Effector CD4-positive, alpha-beta T cell (primary cell): ENCODE data around the gene TREM2.
"Not testable (repeated sequence)": the region's sequence is repeated elsewhere in the genome, so short reads cannot be mapped to it uniquely, and the experiment has no call there.

Experiments used
- DNase-seq: peaks from one replicate; pipeline ENCODE4 v3.0.0-alpha.2; 2020

Gene TREM2

GRCh38 chr6:41153992-41154625 lies 8.8 kb downstream of the TREM2 start, which contains the start of gene TREML1:
Gene TREML1 (minus strand): TSS chr6:41154347. CDS start chr6:41154288, 59 bp downstream.
- no peak for DNase-seq

GRCh38 chr6:41153451-41153850 lies 9.5 kb downstream of the TREM2 start:
- no peak for DNase-seq

DNA sequence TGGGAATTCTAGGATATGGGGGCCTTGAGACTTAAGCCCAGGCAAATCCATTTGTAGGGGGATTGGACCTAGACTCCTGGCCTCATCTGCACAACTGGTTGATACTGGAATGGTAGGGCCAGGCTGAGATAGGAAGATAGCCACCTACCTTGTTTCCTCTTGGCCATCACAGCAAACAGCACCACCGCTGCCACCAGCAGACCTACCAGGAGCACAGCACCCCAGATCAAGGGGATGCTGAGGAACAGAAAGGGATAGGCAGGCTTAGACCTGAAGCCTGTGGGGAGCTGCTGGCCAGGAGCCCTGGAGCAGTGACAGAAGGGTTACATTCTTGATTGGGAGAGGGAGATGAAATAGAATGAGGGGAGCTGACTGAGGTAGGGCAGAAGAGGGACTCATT lies 12.2 kb downstream of the TREM2 start:
- no peak for DNase-seq

DNA sequence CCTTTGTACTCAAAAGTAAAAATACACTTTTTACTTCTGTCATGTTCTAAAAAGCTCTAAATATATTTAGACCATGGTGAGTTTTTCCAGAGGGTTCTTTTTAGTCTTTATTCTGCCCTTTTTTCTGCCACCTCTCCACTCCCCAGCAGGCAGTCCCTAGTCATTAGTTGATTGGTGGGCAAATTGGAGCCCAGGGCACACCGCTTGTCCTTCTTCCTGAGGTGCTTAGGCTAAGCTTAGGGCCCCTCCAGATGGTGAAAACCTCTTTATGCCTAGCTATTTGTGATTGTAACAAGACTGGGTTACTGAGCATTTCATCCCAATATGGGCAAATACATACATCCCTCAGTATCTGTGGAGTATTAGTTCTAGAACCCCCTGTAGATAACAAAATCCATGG lies 15.0 kb downstream of the TREM2 start:
- no peak for DNase-seq

DNA sequence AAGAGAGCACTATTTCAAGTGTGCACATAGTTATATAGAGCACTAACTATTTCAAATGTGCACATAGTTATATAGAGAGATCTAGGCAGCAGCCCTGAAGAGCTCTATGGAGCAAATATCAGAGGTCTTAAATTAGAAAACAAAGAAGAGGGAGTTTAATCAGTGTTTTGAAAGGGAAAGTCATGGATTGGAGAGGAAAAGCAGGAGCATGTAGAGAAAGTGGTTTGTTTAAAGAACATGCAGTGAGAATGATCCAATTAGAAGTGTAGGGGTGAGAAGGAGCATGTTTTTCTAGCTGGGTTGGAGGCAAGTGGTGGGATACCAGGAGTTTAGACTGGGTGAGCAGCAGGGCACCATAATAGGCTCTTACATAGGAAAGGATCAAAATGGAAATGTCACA lies 26.0 kb downstream of the TREM2 start:
- DNase-seq, result no peak

GRCh38 chr6:41135062-41135832 lies 27.7 kb downstream of the TREM2 start:
- no peak for DNase-seq

DNA sequence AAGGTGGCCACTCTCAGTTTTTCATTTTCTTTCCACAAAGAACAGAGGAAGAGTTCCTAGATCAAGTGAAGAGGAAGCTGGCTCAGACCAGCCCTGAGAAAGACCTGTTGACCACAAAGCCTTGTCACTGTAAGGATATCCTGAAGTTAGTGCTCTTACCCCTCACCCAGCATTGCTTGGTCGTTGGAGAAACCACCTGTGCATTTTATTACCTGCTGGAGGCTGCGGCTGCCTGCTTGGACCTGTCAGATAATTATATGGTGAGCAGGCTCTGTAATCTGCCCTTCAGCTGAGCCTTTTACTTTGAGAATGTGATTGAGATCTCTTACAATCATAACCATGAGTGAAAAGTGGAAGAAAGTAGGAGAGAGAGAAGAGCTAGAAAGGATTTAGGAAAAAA lies 30.7 kb downstream of the TREM2 start:
- no peak for DNase-seq

DNA sequence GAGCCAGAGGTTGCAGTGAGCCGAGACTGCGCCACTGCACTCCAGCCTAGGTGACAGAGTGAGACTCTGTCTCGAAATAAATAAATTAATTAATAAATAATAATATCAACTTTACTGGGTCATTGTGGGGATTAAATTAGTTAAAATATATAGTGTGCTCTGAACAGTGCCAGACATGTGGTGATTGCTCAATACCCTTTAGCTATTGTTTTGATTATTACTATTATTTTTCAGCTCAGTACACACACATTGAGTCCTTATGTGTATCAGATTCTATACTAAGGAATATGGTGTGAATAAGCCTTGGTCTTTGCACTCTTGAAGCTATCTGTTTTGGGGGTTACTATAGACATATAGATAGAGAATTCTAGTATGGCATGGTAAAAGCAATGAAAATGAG lies 37.6 kb downstream of the TREM2 start:
- no peak for DNase-seq

DNA sequence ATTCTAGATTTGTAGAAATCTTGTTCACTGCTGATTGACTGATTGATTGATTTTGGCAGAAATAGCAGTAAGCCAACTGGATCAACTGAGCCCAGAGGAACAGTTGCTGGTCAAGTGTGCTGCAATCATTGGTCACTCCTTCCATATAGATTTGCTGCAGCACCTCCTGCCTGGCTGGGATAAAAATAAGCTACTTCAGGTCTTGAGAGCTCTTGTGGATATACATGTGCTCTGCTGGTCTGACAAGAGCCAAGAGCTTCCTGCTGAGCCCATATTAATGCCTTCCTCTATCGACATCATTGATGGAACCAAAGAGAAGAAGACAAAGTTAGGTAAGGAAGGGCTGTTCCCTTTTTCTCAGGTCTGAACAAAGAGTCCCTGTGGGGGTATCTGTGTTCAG lies 40.0 kb downstream of the TREM2 start:
- DNase-seq, result no peak

DNA sequence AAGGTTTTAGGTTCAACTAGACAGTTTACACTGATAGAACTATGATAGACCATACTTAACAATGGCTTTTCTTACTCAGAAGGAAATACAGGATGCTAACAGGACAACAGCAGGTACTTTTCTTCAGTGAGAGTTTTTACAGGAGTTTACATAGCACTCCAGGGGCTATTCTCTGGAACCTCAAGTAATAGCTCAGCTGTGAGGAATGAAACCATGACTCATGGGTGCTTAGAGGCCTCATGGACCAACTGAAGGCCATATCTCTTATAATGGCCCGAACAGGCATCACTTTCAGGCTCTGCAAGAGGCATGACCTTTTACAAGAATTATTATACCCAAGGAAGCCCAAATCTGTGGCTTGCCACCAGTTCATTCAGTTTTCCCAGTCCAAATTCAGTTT lies 40.5 kb downstream of the TREM2 start:
- DNase-seq, result no peak

- no peak for DNase-seq
Measured at GRCh38 chr6:41120058-41120457, 42.9 kb downstream of the TREM2 start.

DNA sequence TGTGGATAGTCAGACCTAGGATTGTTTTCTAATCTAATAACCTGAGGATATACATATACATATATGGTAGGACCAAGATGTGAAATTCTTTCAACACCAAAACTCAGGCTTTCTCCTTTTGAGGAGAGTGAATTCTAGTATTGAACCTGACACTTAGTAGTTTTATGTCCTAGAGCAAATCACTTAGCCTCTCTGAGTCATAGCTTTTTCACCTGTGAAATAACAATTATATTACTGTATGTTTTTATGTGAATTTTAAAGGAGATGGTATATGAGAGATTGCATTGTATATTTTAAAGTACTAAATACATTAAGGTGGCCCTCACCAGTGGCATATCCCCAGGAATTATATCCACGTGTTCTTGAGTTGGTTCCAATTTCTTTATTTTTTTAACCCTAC lies 43.4 kb downstream of the TREM2 start:
- no peak for DNase-seq

DNA sequence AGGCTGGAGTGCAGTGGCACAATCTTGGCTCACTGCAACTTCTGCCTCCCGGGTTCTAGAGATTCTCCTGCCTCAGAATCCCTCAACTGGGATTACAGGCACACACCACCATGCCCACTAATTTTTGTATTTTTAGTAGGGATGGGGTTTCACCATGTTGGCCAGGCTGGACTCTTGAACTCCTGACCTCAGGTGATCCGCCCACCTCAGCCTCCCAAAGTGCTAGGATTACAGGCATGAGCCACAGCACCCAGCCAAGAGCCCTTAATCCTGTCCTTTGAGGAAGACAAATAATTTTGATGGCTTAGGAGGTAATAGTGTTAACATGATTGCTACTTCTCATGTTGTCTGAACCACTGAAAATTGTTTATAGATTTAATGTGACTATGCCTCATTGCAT lies 47.9 kb downstream of the TREM2 start:
- DNase-seq, result not testable (repeated sequence)

- DNase-seq, result no peak
Measured at GRCh38 chr6:41111017-41111416, 51.9 kb downstream of the TREM2 start.
